Measurements from ENCODE around the gene CD300A.
A peak's percentile ranks its signal among the peaks of the same experiment; 100 is the strongest.

The CD300A gene

DNA sequence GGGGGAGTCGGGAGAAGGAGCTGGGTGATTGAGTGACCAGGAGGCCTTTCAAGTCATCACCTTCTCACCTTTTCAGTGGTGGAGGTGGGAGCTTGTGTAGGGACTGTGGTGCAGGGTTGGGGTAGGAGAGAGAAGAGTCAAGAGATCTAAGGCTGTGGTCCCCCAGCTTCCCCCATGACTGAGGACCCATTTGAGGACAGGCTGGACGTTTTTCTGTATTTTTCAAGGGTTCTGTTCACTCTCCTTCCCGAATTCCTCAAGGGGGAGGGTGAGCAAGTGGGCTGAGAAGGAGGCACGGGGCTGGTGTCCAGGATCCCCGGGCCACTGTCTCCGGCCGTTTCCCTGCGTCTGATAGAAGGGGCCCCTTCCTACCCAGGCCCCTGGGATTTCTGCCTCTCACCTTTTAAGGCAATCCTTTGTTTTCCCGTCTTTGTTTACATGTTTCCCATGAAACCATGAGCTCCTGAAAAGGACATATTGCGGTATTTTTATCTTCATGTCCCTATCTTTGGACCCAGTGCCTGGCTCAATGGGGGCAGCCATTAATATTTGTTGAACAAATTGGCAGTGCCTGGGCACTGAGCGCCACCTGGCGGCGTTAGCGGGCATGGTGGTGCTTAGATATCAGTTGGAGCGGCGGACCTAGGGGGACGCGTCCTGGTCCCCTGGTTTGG lies 9.2 kb upstream of the CD300A start:
- DNase-seq: peak in 1 of 2 experiments; percentile 76

DNA sequence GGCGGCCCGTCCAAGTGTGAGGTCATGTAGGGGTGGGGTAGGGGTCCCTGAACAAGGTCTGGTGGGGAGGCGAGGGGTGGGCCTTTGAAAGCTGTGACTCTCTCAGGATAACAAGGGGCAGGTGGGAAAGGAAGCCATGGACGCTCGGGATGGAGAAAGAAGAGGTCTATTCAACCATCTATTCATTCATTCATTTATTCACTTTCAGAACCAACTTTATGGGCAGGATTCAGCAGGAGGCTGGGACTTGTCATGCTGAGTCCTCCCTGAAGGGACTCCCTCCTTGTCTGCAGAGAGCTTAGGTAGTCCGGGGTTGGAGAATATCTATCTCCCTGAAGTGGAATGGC lies 8.6 kb upstream of the CD300A start:
- DNase-seq: no peak

DNA sequence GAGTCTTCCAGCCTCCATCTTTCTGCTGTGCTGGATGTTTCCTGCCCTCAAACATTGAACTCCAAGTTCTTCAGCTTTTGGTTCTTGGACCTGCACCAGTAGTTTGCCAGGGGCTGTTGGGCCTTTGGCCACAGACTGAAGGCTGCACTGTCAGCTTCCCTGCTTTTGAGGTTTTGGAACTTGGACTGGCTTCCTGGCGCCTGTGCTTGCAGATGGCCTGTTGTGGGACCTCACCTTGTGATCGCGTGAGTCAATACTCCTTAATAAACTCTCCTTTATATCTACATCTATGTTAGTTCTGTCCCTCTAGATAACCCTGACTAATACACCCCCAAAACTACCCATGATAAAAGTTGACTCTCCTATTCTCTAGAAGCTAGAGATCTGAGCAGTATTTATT lies 7.6 kb upstream of the CD300A start:
- DNase-seq: no peak

DNA sequence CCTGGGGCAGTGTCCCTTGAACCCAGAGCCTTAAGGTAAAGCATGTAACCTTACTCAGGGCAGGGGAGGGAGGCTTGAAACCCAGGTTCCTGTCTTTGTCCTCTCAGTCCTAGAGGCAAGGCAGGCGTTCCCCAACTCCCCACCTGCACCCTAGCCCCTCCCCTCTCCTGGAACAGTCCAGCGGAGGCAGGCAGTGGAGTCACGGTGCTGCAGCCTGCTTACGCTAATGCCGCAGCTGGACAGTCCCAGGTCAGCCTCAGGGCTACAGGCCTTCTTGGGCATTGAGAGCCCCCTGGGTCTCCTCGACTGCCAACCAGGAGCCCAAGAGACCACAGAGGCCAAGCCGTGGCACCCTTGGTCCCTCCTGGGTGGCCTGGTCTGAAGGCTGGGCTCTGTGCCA lies 6.8 kb upstream of the CD300A start:
- no peak for DNase-seq

DNA sequence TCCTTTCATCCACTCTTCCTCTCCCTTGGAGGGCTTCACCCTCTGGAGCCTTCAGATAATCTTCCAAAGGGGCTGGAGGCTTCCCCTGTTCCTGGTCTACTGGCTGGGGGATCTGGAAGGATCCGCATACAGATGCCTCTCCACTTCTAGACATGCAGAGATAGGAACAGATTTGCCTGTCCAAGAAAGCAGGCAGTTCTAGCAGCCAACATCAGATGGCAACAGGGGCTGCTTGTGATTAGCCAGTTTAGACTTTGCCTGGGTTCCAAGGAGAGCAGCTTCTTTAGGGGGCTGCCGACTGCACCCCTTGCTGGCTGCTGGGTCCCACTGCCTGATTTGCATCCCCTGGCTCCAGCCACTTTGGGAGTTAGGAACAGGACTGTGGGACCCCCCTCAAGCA lies 6.2 kb upstream of the CD300A start:
- DNase-seq: no peak

DNA sequence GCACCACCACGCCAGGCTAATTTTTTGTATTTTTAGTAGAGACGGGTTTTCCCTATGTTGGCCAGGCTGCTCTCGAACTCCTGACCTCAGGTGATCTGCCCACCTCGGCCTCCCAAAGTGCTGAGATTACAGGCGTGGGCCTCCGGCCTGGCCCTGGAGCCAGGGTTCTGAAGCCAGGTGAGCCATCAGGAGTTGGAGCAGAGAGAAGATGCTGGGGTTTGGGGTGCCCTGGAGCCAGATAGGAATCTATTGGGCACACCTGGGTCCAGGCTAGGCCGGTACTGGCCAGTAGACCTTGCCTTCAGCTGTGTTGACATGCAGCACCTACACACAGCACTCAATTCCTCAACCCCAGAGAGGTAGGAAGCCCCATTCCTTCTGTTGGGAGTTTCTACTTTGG lies 5.4 kb upstream of the CD300A start:
- DNase-seq: no peak

DNA sequence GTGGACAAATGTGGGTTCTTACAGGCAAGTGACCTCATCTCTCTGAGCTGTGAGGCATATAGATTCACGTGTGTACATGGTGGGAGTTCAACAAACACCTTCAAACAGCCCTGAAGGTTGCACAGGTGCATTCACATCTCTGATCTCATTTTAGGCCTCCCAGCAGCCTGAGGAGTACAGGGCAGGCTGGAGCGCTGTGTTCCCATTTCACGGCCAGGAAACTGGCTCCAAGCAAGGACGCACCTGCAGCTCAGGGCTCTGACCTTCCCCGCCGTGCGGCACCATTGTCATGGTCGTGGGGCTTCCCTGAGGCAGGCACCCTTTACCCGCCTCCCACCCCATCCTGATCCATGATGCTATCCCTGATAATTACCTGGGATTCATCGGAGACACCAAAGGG lies 4.8 kb upstream of the CD300A start:
- DNase-seq: no peak

DNA sequence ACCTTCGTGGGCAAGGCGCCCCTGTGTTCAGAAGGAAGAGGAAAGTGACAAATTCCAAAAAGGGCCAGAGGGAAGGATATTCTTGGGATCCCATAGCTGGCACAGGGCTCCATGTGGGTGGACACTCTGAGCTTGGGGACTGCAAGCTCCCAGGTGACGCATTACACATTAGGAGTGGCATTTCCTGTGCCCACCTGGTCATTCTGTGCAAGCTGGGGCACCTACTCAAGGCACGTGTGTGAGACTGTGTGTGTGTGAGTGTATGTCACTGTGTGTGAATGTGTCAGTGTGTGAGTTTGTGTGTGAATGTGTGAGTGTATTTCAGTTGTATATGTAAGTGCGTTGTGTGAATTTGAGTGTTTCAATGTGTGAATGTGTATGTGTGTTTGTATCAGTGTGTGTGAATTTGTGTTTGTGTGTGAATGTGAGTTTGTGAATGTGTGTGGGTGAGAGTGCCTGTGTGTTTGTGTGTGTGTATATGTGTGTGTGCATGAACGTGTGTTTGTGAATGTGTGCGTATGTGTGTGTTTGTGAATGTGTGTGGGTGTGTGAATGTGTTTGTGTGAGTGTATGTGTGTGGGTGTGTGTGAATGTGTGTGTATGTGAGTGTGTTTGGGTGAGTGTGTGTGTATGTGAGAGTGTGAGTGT lies 1.6 kb upstream of the CD300A start:
- DNase-seq: no peak

DNA sequence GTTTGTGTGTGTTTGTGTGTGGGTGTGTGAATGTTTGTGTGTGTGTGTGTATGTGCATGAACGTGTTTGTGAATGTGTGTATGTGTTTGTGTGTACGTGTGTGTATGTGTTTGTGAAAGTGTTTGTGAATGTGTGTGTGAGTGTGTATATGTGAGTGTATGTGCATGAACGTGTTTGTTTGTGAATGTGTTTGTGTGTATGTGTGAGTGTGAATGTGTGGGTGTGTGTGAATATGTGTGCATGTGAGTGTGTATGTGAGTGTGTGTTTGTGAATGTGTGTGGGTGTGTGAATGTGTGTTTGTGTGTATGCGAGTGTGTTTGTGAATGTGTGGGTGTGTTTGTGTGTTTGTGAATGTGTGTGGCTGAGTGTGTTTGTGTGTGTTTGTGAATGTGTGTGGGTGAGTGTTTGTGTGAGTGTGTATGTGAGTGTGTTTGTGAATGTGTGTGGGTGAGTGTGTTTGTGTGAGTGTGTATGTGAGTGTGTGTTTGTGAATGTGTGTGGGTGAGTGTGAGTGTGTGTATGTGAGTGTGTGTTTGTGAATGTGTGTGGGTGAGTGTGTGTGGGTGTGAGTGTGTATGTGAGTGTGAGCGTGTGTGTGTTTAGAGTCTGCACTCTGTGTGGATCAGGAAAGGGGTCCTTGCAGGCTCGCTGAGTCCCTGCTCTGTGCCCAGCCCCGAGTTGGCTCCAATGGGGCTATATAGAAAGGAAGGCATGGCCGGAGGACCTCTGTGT lies 890 bp upstream of the CD300A start:
- DNase-seq: no peak

DNA sequence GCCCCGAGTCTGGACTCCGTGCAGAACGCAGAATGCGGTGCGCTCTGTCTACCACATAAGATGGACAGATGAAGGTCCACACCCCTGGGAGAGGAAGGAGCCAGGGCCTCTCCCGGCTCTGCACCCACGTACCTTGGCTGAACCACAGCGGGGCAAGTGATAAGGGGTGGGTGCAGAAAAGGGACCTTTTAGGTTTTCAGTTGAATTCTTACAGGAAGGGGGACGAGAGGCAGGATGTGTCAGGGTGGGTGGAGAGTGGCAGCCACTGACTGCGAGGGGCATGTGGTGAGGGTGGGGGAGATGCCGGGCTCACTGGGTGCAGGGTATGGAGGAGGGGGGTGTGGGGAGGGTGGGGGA lies 372 bp downstream of the CD300A start:
- no peak for DNase-seq

DNA sequence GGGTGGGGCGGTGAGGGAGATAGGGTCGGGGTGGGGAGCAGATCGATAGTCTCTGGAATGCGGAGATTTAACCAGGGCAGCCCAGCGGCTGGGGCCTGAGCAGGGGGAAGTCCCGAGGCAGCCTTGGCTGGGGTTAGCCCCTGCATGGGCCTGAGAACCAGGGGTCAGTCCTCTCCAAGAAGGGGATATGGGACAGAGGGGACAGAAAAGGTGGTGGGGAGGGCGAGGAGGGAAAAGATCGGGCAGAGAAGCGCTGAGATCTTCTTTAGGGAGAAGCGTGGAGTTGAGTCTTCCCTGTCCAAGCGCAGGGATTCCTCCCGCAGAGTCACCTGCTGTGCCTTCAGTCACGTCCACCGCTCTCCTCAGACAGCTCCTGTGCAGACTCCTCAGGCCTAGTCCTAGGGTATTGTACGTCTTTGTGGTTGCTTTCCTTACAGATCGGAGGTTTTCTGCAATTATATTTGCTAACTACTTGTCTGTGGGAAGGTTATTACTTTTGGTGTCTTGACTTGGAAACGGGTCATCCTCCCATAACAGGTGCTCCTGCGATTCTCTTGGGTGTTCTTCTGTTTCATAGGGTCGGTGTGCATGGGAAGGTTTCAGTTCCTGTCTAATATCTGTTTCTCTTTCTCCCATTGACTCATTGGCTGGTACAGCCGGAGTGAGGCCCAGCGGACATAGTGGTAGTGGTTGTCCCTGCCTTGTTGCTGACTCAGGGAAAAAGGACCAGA lies 952 bp downstream of the CD300A start:
- no peak for DNase-seq

DNA sequence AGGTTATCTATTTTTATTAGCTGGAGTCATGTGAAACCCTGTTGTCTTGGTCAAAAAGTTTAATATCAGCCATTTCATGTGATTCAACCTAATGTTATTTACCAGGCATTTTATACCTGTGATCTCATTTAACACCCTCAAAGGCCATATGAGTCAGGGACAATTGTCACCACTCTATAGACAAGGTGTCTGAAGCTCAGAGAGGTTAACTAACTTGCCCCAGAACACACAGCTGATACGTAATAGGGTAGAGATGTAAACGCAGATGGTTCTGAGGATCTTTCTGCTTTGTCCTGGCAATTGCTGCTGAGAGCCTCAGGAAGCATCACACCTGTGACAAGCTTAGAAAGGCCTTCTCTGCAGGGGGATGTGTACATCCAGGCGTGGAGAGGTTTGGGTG lies 4.9 kb downstream of the CD300A start:
- no peak for DNase-seq

DNA sequence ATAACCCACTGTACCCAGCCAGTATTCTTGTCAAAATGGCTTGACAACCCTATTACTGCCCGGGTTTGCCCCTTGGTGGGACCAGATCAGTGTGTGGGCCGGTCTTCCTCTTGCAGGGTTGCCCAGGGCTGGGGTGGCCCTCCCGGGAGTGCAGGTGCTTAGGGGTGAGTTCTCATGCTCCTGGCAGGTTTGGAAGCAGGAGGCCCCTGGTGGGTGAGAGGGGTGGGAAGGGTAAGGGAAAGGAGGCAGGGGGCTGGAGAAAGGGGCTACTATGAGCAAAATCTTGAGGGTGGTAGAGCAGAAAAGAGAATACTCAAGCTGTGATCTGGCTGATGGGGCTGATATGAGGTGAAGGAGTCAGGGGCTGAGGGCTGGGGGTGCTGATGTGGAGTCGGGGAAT lies 6.5 kb downstream of the CD300A start:
- DNase-seq: no peak

DNA sequence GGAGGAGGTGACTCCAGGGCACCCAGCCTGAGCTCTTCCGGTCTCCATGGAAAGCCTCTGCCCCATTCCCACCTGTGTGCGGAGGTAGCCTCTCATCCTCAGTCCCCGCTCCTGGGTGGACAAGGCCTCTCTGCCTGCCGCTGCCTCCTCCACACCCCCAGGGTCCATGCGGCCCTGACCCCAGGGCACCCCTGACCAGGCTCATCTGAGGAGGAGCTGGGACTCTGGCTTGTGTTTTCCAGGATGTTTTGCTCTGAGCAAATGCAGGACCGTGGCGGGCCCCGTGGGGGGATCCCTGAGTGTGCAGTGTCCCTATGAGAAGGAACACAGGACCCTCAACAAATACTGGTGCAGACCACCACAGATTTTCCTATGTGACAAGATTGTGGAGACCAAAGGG lies 6.9 kb downstream of the CD300A start:
- no peak for DNase-seq

DNA sequence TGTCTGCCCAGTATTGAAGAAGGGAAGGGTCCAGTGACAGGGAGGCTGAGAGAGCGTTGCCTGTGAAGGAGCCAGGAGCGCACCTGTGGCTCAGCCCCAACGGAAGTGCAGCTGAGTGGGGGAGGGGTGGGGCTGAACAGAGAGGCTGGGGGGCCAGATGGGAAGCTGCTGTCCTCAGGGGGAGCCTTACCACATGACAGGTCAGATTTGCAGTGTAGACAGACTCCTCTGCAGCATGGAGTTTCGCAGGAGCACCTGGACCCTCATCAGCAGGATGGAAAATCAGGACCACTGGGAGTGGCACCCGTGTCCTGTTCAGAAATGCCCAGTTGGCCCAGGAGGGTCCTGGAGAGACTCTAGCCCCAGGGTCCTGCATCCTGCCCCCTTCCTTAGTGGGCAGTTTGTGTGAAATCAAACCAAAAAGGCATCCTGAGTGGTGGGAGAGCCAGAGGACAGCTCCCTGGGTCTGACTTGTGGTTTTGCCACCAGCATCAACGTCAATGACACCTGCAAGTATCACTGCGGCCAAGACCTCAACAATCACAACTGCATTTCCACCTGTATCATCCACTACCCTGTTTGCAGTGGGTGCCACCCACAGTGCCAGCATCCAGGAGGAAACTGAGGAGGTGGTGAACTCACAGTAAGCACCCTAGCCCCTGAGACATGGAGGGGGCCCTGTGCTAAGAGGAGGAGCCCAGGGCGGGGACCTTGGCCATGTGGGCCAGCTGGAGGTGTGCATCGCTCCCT lies 7.8 kb downstream of the CD300A start:
- no peak for DNase-seq

DNA sequence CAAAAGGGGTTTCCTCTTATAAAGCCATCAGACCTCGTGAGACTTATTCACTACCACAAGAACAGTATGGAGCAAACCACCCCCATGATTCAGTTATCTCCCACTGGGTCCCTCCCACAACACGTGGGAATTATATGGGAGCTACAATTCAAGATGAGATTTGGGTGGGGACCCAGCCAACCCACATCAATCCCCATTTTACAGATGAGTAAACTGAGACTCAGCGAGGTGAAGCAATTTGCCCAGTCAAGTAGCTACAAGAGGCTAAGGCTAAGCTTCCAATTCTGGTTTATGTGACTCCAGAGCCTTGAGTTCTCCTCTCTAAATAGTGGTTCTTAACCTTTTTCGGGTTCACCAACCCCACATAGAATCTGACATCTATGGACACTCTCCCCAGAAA lies 8.8 kb downstream of the CD300A start:
- no peak for DNase-seq

DNA sequence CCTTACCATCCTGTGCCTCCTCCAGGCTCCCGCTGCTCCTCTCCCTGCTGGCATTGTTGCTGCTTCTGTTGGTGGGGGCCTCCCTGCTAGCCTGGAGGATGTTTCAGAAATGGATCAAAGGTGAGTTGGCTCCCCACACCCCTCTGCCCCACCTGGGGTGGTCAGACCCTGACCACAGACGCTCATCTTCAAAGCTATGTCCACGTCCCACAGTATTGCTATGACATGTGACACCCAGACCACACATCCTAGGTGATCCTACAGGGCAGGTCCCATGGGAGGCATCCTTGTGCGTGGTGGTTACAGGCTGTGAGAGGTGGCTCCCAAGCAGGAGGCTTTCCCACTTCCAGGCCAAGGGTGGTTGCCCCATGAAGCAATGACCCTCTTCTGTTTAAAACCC lies 11.0 kb downstream of the CD300A start:
- DNase-seq: no peak

DNA sequence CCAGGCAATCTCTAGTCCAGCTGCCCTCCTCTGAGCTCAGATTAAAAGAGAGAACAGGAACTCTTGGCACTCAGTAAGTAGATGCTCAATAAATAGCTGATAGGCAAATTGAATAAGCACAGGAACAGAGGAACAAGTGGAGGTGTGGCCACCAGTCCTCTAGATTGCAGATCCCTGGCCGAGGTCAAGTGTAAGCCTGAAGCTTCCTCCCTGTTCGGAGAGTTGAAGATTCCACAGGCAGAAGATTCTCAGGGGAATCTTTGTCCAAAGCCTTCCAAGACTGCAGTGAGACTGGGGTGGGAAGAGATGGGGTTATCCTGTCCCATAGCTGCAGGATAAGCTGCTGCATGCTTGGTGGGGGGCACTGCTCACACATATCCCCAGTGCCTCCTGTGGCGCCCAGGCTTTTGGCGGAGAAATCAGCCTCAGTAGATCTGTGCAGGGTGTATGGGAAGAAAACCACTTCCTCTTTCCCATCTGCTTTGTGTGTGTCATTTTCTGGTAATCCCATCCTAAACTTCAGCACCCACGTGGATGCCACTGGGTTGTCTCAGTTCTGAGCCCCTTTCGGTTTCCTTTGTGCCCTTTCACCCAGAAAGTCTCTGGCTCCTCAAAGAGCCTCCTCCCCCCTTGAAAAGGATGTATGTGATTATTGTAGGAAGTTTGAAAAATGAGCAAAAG lies 12.1 kb downstream of the CD300A start:
- no peak for DNase-seq

DNA sequence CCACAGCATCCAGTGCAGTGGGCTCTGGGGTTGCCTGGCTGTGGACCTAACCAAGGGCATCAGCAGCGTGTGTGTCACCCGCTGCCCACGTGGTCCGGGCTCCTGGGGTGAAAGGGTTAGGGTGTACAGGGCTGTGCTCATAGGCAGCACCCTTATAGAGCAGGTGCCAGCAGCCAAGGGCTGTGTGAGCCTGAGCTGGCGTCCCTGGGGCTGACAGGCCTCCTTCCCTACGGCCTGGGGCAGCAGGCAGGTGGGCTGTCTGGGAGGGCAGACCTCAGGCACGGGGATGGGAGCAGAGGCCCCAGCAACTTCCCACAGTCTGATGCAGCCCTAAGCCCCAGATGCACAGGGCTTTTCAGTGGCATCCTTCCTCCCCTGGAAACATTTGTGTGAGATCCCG lies 13.9 kb downstream of the CD300A start:
- DNase-seq: no peak

DNA sequence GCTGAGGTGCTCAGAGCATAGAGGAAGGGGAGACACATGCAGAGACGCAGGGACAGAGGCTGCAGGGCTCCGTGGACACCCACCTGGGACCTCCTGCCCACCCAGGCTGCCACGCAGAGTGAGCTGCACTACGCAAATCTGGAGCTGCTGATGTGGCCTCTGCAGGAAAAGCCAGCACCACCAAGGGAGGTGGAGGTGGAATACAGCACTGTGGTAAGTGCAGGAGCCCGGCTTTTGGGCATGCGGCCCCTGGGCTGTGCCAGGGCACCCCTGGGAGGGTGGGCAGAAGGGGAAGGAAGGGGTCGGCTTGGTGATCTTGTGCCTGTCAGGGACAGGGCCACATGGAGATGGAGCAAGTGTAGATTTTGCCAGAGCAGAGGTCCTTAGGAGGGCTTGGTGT lies 15.2 kb downstream of the CD300A start:
- no peak for DNase-seq

DNA sequence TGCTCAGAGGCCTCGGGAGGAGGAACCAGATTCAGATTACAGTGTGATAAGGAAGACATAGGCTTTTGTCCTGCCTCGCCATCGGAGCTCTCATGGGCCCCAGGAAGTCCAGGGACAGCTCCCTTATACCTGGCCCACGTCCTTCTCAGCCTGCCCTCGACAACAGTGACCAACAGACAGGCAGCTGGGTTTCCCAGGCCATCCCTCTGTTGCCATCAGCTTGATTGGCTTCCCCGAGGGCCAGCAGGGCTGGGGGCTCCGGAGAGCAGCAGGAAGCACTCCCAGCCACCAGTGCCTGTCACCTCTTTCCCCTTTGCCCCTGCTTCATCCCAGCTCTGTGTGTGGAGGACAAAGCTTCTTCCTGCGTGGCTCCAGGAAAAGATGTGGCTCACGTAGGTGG lies 17.6 kb downstream of the CD300A start:
- DNase-seq: no peak

DNA sequence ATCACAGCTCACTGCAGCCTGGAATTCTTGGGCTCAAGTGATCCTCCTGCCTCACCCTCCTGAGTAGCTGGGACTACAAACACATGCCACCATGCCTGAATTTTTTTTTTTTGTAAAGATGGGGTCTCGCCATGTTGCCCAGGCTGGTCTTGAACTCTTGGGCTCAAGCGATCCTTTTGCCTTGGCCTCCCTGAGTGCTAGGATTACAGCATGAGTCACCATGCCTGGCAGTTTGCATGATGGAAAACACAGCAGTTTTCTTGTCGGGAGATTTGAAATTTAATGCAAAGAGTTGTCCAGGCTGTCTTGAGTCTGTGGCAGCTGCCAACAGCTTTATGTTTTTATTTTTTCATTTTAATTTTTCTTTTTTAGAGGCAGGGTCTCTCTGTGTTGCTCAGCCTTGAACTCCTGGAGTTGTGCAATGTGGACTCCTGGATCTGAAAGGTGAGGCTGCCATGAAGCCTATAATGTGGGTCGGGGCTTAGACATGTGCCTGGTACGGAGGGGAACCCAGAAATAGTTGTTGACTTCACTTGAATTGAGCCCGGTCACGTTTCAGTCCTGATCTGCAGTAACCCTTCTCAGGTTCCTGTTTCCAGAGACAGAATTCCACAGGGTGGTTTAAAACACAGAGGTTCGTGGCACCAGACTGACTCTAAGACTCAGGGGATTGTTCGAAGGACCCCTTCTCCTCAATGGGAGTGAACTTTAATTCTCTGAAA lies 18.7 kb downstream of the CD300A start:
- DNase-seq: no peak
